WTC11 (cell line): ENCODE data around the gene MYO1H. TPM values are rescaled to one million over a fixed set of nuclear protein-coding genes. Genes with fewer than 3 reads are reported as not detected.

Source experiments
- GRHL2 ChIP-seq: fragments of 250-450 bp; sonication (Bioruptor Pico); IDR thresholded peaks from 2 replicates; pipeline ENCODE4 v1.8.0; 2022; ENCODE audit warnings: mild to moderate bottlenecking, moderate library complexity; ENCODE audit not compliant: insufficient replicate concordance, severe bottlenecking
- MLX ChIP-seq: sonication (generic); formaldehyde crosslinking; IDR thresholded peaks from 2 replicates; pipeline ENCODE4 v1.8.1; 2023; ENCODE audit warnings: mild to moderate bottlenecking, missing genetic modification reagents, moderate library complexity
- NFYB ChIP-seq: sonication (generic); formaldehyde crosslinking; conservative IDR thresholded peaks from 2 replicates; pipeline ENCODE4 v1.8.0; 2022; ENCODE audit warnings: low read depth, missing genetic modification reagents
- NR3C1 ChIP-seq: sonication (generic); formaldehyde crosslinking; conservative IDR thresholded peaks from 2 replicates; pipeline ENCODE4 v1.8.1; 2023; ENCODE audit warnings: low read depth, mild to moderate bottlenecking, missing genetic modification reagents
- SMAD4 ChIP-seq: sonication (generic); formaldehyde crosslinking; IDR thresholded peaks from 2 replicates; pipeline ENCODE4 v1.8.0; 2022; ENCODE audit warnings: mild to moderate bottlenecking, missing genetic modification reagents
- ZMAT4 ChIP-seq: fragments of 250-450 bp; sonication (Bioruptor Pico); IDR thresholded peaks from 2 replicates; pipeline ENCODE4 v1.9.0; 2021; ENCODE audit warnings: mild to moderate bottlenecking
- ZNF671 ChIP-seq: fragments of 250-450 bp; sonication (Bioruptor Pico); IDR thresholded peaks from 2 replicates; pipeline ENCODE4 v1.8.0; 2021; ENCODE audit warnings: mild to moderate bottlenecking
- total RNA-seq: library from RNA; stranded (reverse); gene quantifications from 3 replicates; pipeline ENCODE4 v1.2.3, GENCODE V29; 2021
- TF ChIP-seq, protein P1 (sequence below): sonication (generic); formaldehyde crosslinking; IDR thresholded peaks from 2 replicates; pipeline ENCODE4 v1.8.1; 2022; ENCODE audit warnings: mild to moderate bottlenecking, moderate library complexity, missing genetic modification reagents
- TF ChIP-seq, protein P2 (sequence below): sonication (generic); formaldehyde crosslinking; IDR thresholded peaks from 2 replicates; pipeline ENCODE4 v1.8.1; 2023; ENCODE audit warnings: mild to moderate bottlenecking, missing genetic modification reagents
- TF ChIP-seq, protein P3 (sequence below): sonication (generic); formaldehyde crosslinking; IDR thresholded peaks from 2 replicates; pipeline ENCODE4 v1.8.0; 2023; ENCODE audit warnings: mild to moderate bottlenecking, missing genetic modification reagents
- TF ChIP-seq, protein P4 (sequence below): sonication (generic); formaldehyde crosslinking; IDR thresholded peaks from 2 replicates; pipeline ENCODE4 v1.8.0; 2022; ENCODE audit warnings: mild to moderate bottlenecking, missing genetic modification reagents
- TF ChIP-seq, protein P5 (sequence below): sonication (generic); formaldehyde crosslinking; IDR thresholded peaks from 2 replicates; pipeline ENCODE4 v1.8.1; 2022; ENCODE audit warnings: missing genetic modification reagents, borderline replicate concordance
- TF ChIP-seq, protein P6 (sequence below): sonication (generic); formaldehyde crosslinking; IDR thresholded peaks from 2 replicates; pipeline ENCODE4 v1.8.1; 2022; ENCODE audit warnings: mild to moderate bottlenecking, missing genetic modification reagents, moderate library complexity, borderline replicate concordance
- TF ChIP-seq, protein P7 (sequence below): sonication (generic); formaldehyde crosslinking; IDR thresholded peaks from 2 replicates; pipeline ENCODE4 v1.8.0; 2023; ENCODE audit warnings: missing genetic modification reagents, mild to moderate bottlenecking, borderline replicate concordance

Gene MYO1H
- total RNA-seq, 1 experiment from 2014 or later: 0.44 TPM

DNA sequence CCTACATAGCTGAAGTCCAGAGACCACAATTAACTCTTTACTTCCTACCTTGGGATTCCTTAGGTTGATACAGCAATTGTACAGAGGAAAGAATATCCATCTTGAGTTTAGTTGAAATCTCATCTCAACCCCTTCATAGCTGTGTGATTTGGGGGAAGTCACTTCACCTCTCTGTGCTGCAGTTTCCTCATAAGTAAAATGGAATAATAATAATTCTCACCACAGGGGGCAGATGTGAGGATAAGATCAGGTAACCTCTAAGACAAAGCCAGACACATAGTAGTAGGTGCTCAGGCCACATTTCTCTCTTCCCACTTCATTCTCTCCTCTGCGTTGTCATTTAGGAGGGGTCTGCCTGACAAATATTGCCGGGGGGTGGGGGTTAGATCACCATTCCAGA lies 45.3 kb upstream of the MYO1H start (continued):
- TF ChIP-seq, protein P1, sequence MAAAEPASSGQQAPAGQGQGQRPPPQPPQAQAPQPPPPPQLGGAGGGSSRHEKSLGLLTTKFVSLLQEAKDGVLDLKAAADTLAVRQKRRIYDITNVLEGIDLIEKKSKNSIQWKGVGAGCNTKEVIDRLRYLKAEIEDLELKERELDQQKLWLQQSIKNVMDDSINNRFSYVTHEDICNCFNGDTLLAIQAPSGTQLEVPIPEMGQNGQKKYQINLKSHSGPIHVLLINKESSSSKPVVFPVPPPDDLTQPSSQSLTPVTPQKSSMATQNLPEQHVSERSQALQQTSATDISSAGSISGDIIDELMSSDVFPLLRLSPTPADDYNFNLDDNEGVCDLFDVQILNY: no peak
- TF ChIP-seq, protein P2, sequence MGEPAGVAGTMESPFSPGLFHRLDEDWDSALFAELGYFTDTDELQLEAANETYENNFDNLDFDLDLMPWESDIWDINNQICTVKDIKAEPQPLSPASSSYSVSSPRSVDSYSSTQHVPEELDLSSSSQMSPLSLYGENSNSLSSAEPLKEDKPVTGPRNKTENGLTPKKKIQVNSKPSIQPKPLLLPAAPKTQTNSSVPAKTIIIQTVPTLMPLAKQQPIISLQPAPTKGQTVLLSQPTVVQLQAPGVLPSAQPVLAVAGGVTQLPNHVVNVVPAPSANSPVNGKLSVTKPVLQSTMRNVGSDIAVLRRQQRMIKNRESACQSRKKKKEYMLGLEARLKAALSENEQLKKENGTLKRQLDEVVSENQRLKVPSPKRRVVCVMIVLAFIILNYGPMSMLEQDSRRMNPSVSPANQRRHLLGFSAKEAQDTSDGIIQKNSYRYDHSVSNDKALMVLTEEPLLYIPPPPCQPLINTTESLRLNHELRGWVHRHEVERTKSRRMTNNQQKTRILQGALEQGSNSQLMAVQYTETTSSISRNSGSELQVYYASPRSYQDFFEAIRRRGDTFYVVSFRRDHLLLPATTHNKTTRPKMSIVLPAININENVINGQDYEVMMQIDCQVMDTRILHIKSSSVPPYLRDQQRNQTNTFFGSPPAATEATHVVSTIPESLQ (CRISPR knock-in tag): no peak
- TF ChIP-seq MLX: no peak
- TF ChIP-seq, protein P3, sequence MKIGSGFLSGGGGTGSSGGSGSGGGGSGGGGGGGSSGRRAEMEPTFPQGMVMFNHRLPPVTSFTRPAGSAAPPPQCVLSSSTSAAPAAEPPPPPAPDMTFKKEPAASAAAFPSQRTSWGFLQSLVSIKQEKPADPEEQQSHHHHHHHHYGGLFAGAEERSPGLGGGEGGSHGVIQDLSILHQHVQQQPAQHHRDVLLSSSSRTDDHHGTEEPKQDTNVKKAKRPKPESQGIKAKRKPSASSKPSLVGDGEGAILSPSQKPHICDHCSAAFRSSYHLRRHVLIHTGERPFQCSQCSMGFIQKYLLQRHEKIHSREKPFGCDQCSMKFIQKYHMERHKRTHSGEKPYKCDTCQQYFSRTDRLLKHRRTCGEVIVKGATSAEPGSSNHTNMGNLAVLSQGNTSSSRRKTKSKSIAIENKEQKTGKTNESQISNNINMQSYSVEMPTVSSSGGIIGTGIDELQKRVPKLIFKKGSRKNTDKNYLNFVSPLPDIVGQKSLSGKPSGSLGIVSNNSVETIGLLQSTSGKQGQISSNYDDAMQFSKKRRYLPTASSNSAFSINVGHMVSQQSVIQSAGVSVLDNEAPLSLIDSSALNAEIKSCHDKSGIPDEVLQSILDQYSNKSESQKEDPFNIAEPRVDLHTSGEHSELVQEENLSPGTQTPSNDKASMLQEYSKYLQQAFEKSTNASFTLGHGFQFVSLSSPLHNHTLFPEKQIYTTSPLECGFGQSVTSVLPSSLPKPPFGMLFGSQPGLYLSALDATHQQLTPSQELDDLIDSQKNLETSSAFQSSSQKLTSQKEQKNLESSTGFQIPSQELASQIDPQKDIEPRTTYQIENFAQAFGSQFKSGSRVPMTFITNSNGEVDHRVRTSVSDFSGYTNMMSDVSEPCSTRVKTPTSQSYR (CRISPR knock-in tag): no peak
- TF ChIP-seq, protein P4, sequence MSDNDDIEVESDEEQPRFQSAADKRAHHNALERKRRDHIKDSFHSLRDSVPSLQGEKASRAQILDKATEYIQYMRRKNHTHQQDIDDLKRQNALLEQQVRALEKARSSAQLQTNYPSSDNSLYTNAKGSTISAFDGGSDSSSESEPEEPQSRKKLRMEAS: no peak
- TF ChIP-seq NFYB (CRISPR knock-in tag): no peak
- TF ChIP-seq, protein P5, sequence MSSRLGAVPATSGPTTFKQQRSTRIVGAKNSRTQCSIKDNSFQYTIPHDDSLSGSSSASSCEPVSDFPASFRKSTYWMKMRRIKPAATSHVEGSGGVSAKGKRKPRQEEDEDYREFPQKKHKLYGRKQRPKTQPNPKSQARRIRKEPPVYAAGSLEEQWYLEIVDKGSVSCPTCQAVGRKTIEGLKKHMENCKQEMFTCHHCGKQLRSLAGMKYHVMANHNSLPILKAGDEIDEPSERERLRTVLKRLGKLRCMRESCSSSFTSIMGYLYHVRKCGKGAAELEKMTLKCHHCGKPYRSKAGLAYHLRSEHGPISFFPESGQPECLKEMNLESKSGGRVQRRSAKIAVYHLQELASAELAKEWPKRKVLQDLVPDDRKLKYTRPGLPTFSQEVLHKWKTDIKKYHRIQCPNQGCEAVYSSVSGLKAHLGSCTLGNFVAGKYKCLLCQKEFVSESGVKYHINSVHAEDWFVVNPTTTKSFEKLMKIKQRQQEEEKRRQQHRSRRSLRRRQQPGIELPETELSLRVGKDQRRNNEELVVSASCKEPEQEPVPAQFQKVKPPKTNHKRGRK: no peak
- TF ChIP-seq ZMAT4 (CRISPR knock-in tag): no peak
- no peak for TF ChIP-seq ZNF671 (CRISPR knock-in tag)
- TF ChIP-seq, protein P6, sequence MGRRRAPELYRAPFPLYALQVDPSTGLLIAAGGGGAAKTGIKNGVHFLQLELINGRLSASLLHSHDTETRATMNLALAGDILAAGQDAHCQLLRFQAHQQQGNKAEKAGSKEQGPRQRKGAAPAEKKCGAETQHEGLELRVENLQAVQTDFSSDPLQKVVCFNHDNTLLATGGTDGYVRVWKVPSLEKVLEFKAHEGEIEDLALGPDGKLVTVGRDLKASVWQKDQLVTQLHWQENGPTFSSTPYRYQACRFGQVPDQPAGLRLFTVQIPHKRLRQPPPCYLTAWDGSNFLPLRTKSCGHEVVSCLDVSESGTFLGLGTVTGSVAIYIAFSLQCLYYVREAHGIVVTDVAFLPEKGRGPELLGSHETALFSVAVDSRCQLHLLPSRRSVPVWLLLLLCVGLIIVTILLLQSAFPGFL (CRISPR knock-in tag): no peak
- TF ChIP-seq, protein P7, sequence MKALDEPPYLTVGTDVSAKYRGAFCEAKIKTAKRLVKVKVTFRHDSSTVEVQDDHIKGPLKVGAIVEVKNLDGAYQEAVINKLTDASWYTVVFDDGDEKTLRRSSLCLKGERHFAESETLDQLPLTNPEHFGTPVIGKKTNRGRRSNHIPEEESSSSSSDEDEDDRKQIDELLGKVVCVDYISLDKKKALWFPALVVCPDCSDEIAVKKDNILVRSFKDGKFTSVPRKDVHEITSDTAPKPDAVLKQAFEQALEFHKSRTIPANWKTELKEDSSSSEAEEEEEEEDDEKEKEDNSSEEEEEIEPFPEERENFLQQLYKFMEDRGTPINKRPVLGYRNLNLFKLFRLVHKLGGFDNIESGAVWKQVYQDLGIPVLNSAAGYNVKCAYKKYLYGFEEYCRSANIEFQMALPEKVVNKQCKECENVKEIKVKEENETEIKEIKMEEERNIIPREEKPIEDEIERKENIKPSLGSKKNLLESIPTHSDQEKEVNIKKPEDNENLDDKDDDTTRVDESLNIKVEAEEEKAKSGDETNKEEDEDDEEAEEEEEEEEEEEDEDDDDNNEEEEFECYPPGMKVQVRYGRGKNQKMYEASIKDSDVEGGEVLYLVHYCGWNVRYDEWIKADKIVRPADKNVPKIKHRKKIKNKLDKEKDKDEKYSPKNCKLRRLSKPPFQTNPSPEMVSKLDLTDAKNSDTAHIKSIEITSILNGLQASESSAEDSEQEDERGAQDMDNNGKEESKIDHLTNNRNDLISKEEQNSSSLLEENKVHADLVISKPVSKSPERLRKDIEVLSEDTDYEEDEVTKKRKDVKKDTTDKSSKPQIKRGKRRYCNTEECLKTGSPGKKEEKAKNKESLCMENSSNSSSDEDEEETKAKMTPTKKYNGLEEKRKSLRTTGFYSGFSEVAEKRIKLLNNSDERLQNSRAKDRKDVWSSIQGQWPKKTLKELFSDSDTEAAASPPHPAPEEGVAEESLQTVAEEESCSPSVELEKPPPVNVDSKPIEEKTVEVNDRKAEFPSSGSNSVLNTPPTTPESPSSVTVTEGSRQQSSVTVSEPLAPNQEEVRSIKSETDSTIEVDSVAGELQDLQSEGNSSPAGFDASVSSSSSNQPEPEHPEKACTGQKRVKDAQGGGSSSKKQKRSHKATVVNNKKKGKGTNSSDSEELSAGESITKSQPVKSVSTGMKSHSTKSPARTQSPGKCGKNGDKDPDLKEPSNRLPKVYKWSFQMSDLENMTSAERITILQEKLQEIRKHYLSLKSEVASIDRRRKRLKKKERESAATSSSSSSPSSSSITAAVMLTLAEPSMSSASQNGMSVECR (CRISPR knock-in tag): no peak
- no peak for TF ChIP-seq NR3C1
- TF ChIP-seq GRHL2 (CRISPR knock-in tag): no peak
- TF ChIP-seq SMAD4 (CRISPR knock-in tag): no peak
